Right lung (tissue), 5 donors: ENCODE measurements around the gene SYT8. TPM values are rescaled to one million over a fixed set of nuclear protein-coding genes. Genes with fewer than 3 reads are reported as not detected.

Experiments used
- DNase-seq, 2 donors: peaks; one replicate each; pipeline ENCODE4 v3.0.0-alpha.2; 2013
- polyA plus RNA-seq, 5 donors: library from polyadenylated mRNA; unstranded; fragments of 120-200 nt; gene quantifications; one replicate each; pipeline versions ENCODE4 v1.2.1 to v1.2.3, GENCODE V29; 2013; ENCODE audit warnings: inconsistent platforms in 1 of 5, low replicate concordance in 1 of 5; ENCODE audit not compliant: insufficient read length in 5 of 5, insufficient read depth in 1 of 5

SYT8 gene
- polyA plus RNA-seq, 5 donors: 0.15 to 1.2 (median 0.57) TPM

DNA sequence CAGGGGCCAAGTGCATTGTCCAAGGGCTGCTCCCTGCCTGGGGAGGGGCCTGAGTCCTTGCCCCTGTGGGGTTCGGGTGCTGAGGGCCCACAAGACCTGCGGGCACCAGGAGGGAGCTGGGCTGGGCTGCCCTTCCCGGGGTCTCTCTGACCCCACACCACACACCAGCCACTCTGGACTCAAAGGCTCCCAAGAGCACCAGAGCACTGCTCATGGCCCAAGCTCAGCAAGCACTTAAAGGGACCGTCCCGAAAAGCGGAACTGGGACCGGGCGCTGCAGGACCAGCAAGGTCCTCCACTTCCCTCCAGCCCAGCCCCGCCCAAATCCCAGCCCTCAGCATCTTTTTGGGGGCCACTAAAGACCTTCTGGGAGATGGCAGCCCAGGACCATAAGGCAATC lies 23.4 kb downstream of the SYT8 start:
- no peak for DNase-seq

GRCh38 chr11:1858576-1858975 lies 23.8 kb downstream of the SYT8 start:
- no peak for DNase-seq

DNA sequence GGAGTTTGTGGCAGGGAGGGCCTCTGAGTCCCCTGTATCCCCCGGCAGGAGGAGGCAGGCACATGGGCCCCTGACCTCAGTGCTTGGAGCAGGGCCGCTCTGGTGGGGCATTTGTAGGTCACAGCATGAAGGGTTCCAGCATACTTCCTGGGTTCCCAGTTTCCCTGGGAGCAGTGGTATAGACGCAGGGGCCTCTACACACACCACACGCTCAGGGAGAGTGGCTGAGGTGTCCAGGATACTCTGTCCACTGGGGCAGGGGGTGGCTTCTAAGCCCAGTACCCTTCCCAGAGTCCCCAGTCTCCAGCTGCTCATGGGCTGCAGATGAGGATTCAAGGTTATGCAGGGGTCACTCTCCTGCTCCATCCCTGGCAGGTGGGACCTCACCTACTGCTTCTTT lies 24.2 kb downstream of the SYT8 start:
- DNase-seq: no peak

- no peak for DNase-seq
These were observed 25.3 kb downstream of the SYT8 start for GRCh38 chr11:1860108-1860507.

DNA sequence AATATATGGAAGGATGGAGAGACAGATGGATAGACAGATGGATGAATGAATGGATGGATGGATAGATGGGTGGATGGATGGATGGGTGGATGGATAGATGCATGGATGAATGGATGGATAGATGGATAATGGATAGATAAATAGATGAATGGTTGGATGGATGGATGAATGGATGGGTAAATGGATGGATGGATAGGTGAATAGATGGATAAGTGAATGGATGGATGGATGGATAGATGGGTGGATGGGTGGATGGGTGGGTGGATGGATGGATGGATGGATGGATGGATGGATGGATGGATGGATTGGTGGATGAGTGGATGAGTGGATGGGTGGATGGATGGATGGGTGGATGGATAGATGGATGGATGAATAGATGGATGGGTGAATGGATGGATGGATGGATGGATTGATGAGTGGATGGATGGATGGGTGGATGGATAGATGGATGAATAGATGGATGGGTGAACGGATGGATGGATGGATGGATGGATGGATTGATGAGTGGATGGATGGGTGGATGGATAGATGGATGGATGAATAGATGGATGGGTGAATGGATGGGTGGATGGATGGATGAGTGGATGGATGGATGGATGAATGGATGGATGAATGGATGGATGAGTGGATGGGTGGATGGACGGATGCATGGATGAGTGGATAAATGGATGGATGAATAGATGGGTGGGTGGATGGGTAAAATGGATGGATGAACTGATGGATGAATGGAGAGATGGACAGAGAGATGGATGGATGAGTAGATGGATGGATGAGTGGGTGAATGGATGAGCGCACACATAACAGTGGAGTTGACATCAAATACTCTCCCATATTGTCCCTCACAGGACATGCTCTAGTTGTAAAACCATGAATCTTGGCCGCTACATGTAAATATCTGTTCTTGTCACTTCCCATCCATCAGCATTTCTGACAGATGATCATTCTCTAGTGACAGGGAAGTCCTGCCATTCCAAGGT lies 26.9 kb downstream of the SYT8 start:
- DNase-seq: no peak

DNA sequence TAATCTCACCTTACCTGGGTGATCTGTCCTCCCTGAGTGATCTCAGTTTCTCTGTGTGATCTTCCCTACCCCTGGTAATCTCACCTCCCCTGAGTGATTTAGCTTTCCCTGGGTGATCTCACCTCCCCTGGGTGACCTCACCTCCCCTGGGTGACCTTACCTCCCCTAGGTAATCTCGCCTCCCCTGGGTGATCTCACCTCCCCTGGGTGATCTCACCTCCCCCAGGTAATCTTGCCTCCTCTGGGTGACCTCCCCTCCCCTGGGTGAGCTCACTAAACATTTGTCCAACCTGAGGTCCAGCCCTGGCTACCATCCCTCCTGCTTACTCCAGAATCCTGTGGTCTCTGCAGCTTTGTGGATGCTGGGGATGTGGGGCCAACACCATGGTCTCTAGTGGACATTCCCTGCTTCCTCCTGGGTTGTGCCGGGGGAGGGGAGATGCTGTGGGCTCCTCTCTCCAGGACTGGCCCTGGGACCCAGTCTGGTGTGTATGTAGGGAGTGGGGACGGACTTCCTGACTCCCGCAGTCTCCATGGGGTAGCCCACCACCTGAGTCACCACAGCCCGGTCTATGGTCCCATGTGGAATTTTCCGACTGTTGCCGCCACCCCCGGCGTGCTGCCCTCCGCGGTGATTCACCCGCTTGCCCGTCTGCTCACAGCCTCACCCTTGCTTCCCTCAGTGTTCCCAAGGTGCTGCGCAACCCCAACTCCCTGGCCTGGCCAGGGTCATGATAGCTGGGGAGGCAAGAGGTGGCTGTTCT lies 28.0 kb downstream of the SYT8 start:
- no peak for DNase-seq

GRCh38 chr11:1863352-1864216 lies 28.8 kb downstream of the SYT8 start:
- DNase-seq: peak; percentile 59 to 70

- DNase-seq: no peak
These were observed 29.4 kb downstream of the SYT8 start for GRCh38 chr11:1864231-1864630.

DNA sequence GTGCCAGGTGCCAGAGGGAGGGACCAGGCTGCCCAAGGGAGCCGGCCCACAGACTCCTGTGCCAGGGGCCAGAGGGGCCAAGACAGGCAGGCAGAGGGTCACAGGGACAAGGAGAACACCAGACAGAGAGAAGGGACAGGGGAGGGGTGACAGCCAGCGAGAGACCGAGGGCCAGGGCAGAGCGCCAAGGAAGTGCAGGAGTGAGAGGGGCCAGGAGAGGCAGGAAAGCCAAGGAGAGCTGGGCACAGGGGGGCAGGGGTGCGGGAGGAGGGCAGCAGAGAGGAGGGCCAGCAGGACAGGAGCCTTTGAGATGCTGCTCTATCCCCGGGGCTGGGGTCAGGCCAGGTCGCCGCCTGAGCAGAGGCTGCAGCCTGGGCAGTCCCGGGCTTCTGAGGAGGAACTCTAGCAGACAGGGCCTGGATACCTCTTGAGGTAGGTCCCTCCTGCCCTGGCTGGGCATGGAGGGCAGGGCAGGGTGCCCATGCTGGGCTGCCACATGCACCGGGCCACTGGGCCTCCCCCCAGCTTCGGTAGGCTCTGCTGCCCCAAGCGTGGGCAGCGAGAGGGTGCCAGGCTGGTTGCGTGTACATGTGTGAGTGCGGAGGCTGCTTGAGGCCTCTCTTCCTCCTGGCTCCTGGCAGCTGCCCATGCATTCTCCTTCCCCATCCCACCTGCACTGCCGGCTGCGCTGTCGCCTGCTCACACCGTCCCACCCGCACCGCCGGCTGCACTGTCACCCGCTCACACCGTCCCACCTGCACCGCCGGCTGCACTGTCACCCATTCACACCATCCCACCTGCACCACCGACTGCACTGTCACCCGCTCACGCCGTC lies 30.3 kb downstream of the SYT8 start:
- no peak for DNase-seq

GRCh38 chr11:1866226-1866625 lies 31.4 kb downstream of the SYT8 start:
- DNase-seq: no peak

DNA sequence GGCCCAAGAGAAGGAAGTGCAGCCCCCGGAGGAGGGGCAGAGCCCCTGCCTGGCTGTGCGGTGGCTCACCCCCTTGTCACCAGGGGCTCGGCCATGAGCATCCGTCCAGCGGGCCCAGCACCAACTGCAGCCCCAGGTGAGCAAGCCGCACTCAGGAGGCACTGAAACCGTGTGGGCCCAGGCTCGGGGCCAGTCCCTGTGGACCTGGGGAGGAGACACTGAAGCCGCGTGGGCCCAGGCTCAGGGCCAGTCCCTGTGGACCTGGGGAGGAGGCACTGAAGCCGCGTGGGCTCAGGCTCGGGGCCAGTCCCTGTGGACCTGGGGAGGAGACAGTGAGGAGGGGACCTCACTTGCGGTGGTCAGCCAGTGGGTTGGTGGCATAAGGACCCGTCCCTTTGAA lies 32.0 kb downstream of the SYT8 start:
- no peak for DNase-seq

- no peak for DNase-seq
These were observed 32.6 kb downstream of the SYT8 start for GRCh38 chr11:1867381-1867780.

DNA sequence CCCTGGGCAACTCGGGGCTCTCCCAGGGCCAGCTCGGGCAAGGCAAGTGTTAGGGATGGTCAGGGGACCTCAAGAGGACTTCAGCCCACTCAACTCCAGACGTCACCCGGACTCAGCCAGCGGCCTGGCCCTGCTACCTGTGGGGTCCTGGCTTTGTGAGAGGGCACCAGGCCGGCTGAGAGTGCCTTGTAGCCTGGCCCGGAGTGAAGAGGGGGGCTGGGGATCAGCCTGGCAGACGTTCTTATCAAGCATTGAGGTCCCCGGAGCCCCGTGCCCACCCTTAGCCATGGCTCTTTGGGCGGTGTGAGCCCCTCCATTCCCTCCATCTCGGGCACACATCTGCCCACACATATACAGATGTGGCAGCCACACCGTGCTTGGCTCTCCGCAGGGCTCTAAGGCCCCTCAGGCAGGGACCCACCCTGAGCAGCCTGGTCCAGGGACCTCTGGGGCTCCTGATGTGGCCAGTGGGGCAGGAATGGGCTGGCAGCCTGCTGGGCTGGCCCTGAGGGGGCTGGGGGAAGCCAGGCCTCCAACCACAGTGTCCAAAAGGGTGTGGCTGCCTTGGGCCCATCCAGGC lies 33.4 kb downstream of the SYT8 start:
- no peak for DNase-seq

GRCh38 chr11:1868636-1869291 lies 34.0 kb downstream of the SYT8 start:
- DNase-seq: no peak

DNA sequence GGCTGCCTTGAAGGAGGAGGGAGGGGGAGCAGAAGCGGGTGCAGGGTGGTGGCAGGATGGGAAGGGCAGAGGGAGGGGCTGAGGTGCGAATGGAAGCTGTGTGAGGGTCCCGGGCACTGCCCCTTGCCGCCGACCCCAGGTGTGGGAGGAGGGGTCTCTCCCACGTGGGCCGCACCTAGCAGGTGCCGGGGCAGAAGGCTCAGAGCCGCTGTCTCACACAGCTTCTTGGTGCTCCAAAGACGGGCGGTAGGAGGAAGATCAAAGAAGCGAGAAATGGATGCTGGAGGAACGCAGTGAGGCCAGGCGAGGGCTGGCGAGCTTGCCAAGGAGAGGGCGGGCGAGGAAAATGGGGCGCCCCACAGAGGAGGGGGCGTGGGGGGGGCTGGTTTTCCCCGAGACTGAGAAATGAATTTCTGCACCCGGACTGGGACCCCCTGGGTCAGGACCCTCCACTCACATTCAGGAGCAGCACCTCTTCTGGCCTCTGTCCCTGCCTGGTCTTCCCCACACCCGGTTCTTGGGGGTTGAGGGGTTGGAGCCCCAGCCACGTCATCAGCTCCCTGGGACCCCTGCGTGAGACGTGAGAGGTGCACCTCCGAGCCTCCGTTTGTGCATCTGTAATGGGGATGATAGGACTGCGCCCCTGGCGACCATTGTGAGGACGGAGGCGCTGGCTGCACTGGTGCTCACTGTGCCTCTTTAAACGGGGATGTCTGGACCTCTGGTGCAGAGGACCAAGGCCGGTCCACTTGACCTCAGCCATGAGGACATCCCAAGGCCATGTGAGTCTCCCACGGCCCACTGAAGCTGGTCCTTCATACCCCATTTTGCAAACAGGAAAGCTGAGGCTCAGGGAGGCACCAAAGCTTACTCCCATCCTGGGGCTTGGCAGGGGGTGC lies 34.9 kb downstream of the SYT8 start:
- no peak for DNase-seq

DNA sequence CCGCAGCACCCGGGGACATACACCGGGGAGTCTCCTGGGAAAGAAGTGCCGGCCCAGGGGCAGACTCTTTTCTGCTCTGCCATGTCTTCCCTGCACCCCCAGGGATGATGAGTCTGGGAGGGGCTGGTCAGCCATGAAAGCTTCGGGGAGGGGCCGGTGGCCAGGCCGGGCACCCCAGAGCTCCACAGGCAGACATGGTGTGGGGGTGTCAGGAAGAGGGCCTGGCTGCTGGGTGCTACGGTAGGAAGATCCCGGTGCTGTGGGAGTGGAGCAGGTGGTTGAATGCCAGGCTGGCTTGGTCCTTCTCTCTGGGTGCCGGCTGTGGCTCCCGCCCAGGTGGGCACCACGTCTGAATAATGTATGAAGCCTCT lies 35.5 kb downstream of the SYT8 start:
- DNase-seq: no peak

- no peak for DNase-seq
These were observed 36.1 kb downstream of the SYT8 start for GRCh38 chr11:1870721-1871466.

DNA sequence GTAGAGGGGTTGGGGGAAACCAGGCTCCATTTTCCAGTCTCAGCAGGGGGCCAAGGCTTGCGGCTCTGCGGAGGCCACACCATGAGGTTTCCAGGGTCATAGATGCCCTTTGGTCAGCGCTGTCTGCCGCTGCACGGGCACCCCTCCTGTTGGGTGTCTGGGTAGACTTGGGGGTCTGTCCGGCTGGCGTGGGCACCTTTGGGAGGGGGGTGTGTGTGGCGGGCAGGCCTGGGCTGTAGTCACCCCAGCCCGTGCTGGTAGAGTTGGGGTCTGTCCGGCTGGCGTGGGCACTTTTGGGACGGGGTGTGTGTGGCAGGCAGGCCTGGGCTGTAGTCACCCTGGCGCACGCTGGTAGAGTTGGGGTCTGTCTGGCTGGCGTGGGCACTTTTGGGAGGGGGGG lies 36.7 kb downstream of the SYT8 start:
- DNase-seq: no peak
